Stimulated activated CD8-positive, alpha-beta memory T cell treated with anti-CD3 and anti-CD28 coated beads, Interleukin-4, amount 100 ng/mL, for 4 hours (primary cell): ENCODE measurements around the gene SERPINH1.
"Not testable (repeated sequence)": the region's sequence is repeated elsewhere in the genome, so short reads cannot be mapped to it uniquely, and the experiment has no call there.

Experiments
- DNase-seq, 2 donors: peaks; one replicate each; pipeline ENCODE4 v3.0.0-alpha.2; 2020; ENCODE audit warnings: low read depth in 2 of 2, low spot score in 1 of 2

Gene SERPINH1

DNA sequence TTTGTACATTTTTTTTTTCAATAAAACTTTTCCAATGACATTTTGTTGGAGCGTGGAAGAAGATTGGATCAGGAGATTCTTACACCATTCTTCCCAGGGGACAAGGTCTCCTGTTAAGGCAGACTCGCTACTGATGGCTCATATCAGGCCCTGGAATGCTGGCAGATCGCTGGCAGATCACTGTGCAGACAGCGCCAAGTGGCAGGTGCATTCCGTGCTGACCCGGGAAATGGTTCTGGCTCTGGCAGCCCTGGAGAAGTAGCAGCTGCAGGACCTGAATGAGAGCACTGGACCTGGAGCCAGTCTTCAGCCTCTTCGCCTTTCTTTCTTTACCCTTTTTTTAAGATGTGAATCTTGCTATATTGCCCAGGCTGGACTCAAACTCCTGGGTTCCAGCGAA lies 10.7 kb downstream of the SERPINH1 start:
- no peak for DNase-seq

DNA sequence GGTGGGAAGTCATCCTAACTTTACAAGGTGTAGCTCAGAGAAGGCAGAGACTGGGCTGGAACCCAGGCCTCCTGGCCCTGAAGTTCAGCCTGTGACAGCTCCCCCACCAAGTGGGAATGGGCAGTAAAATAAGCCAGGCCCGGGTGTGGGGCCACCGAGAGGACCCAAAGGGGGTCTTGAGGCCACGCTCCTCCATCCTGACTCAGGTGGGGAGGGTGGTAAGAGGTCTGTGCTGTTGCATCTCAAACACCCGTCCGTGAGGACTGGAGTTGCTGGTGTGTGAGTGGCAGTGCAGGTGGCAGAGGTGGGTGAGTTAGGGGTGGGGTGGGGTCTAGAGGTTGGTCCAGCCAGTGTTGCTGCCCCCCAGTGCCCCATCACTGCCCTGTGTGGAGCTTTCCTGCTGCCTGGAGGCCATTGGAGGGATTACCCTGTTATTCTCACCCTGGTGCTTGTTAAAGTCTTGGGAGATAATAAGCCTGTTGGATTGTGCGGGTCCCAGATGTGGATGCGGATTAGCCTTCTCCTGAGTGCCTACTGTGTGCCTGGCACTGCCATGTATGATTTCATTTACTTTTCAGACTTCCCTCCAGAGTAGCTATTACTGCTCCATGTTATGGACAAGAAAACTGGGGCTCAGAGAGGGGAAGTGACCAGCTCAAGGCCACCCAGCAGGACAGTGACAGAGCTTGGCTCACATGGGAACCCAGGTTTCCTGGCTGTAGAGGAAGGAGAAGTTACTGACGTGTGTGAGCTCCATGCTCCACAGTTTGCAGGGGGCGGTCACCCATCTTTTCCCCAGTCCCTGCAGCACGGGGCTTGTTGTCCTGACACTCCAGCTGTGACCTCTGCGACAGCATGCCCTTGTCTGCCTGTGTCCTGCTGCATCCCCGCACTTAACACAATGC lies 12.9 kb downstream of the SERPINH1 start:
- DNase-seq: no peak

DNA sequence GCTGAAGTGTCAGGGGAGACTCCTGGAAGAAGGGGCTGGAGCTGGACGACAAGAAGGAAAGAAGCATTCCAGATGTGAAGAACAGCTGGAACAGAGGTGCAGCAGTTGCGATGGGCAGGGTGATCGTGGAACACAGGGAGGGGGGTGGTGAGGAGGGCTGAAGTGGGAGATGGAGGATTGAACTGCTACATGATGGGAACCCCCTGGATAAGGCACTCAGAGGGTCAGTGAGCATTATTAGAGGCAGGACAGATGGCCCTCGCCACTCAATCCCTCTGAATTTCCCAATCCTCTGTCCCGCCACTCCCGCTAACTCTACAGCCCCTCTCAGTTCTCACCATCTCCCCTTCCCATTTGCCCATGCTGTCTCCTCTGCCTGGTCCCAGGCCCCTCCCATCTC lies 14.0 kb downstream of the SERPINH1 start:
- no peak for DNase-seq

DNA sequence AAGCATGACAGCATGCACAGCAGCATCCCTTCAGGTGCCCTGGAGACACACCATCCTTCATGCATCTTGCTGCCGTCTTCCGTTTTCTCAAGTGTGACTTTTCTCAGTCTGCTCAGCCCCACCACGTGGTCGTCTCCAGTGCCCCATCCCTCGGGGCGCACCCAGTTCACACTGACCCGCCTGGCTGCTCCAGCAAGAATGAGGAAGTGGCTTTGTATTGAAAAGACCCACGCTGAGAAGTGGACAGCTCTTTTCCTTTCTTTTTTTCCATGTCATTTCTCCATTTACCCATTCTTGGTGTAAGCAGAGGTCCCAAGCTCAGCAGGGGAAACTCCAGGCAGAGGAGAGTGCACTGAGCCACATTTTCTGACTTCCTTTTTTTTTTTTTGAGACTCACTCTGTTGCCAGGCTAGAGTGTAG lies 14.5 kb downstream of the SERPINH1 start:
- no peak for DNase-seq

DNA sequence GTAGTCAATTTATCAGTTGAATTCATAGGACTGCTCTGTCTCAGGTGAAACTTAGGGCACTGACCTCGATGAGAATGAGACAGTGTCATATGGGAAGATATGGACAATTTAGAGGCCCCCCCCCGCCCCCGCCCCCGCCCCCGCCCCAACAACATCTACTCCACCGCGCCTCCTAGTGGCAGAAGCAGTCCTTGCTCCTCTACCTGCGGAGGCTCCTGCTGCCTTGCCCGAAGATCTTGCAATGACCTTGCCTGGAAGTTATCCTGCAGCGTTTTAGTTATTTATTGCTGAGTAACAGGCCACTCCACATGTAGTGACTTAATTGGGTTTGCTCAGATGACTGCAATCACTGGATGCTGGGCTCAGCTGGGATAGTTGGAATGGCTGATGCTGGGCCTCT lies 15.2 kb downstream of the SERPINH1 start:
- peak in 1 of 2 donors; percentile 32 for DNase-seq

DNA sequence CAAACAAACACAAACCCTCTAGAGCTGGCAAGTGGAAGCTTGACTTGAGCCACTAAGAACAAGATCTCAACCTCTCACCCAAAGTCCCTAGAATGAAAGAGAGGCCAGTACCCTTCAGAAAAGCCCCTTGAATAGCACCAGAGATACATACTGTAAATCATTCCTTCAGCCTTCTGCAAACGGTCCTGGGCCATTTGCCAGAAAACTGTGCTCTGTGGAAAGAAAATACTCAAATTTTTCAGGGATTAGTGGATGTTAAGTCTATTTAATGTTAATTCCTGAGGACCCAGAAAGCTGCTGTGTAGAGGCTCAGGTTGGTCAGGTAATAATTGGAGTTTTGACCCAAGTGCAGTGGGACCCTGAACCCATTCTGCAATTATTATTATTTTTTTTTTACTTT lies 16.9 kb downstream of the SERPINH1 start:
- DNase-seq: no peak

DNA sequence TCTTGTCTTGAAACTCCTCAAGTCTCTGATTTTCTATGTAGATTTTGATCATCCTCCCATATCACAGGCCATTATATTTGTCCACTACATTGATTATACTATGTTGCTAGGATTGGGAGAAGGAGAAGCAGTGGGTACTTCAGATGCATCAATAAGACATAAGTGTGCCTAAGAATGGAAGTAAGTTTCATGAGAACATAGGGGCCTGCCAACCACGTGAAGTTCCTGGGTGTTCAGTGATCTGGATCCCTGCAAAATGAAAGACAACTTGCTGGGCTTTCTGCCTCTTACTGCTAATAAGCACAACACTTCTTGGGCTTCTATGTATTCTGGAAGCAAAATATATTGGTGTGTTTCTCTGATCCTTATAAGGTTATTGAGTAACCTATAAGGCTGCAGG lies 17.8 kb downstream of the SERPINH1 start:
- no peak for DNase-seq

DNA sequence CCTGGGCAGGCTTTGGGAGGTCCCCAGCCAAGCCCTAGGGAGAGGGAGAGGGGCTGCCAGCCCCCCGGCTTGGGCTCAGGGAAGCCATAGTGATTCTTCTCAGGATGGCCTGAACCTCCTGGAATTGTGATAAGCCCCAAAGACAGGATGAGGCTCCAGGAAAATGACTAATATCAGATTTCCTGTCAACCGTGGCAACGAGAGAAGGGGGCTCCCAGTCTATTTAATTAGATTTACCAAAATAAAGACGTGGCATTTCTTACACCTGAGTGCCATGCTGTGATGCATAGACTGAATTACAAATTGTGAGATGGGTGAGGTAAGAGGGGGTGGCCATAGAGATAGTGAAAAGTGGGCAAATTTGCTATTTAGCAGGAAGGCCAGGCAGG lies 20.4 kb downstream of the SERPINH1 start:
- no peak for DNase-seq

DNA sequence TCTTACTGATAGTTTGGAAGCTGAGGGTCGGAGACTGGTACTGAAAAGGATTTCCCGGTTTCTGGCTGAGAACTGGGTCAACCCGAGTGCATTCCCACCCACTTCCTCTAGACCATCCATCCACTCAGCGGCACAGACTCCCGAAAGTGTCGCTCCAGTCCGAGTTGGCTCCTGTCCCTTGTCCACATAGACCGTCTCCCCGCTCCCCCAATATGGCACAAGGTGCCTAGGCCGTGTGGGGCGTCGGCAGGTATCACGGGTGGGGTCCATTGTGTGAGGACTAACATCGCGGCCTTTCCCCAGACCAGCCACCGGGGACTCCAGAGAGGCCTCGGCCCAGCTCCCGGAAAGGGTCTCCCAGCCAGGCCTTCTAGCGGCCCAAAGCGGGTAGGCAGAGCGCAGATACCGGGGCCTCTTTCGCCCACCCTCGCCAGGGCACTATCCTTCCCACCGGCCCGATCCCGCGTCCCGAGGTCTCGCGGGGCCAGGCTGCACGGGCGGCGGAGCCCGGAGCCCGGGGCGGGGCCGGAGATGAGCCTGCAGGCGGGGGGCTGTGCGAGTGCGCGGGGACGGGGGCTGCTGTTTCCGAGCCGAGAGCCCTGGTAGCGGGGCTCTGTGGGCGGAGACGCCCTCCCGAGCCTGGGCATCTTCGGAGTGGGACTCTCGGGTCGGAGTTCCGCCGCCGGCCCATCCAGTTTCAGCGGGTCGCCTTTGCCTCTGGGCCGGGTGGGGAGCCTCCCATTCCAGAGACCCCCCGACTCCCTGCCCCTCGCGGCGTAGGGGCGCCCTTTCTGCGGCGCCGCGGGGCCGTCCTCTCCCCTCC lies 21.1 kb downstream of the SERPINH1 start:
- DNase-seq: peak in 1 of 2 donors; percentile 8

DNA sequence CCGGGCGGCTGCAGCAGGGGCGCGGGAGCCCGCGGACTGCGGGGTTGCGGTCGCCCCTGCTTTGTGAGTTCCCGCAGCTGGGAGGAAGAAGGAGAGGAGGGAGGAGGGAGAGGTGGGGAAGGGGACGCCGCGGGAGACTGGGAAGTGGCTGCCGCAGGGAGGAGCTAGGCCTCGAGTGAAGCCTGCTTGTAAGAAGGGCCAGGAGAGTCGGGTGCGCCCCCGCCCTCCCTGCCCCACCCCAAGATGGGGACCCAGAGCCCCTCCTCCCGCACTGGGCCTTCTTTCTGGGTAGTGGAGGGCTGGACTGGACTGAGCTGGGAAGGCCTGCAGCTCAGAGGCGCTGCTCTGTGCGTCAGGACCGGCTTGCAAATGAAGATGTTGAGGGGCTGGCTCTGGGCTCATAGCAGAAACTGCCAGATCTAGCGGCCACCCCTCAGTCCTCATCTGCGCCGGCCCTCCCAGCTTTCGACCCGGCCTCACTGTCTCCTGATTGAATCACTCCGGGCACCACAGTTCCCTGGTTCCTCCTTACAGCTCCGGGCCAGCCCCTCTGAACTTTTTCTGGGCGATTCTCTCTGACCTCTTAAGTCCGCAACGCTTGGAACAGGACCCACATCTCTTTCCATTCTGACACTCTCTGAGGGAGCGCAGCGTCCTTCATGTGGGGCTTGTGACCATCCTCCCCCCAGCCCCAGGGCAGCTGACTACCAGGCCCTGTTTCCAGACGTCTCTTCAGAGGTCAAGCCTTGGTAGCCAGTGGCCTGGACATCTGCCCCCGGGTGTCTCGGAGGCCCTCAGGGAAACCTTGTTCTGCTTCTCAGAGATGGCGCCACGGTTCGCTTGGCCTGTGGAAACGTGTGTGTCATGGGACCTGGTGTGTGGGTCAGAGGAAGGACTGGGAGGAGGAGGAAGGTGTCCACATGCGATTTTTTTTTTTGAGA lies 21.9 kb downstream of the SERPINH1 start:
- DNase-seq: no peak

DNA sequence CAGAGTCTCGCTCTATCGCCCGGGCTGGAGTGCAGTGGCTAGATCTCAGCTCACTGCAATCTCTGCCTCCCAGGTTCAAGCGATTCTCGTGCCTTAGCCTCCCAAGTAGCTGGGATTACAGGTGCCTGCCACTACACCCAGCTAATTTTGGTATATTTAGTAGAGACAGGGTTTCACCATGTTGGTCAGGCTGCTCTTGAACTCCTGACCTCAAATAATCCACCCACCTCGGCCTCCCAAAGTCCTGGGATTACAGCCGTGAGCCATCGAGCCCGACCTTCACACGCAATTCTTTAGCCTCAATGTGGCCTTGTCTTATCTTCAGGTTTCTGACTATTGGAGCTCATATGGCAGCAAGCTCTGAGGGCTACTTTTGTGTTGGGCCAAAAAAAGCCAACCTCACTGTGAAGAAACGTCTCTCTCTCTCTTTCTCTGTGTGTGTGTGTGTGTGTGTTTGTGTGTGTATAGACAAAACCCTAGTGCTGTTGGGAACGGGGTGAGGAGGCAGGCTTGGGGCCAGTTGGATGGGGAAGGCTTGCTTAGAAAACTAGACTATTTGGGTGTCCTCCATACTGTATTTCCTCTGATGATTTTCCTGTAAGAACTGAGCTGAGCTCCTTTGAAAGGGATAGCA lies 22.7 kb downstream of the SERPINH1 start:
- not testable (repeated sequence) for DNase-seq

DNA sequence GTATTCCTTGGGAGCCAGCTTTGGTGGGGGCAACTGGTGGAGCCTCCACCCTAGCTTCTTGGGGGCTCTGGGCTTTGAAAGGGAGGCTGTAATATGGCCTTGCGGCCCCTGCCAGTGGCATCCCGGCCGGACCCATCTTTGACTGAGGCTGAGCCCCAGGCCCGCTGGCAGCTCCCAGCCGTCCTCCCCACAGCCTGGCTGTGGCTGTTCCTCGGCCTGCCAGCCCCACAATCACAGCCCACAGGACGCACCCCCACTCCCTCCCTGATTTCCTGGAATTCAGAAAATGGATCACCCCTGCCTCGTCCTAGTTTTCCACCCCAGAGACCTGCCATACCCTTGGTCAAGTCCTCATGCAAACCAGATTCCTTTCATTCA lies 23.2 kb downstream of the SERPINH1 start:
- DNase-seq: no peak

DNA sequence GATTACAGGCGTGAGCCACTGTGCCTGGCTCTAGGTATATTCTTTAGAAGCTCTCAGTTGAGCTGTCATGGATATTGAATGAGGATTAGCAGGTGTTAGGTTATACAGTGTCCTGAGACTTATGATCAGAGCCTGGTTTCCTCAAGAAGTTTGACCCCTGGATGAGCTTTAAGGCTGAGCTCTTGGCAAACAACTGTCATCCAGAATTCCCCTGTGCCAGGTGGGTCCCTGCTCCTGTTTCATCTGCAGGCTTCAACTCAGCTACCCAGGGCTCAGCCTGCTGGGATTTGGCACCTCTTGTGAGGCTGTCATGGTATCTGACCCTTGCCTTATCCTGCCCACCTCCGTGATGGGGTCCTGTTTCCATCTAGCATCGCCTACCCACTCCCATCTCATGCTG lies 24.3 kb downstream of the SERPINH1 start:
- DNase-seq: no peak

DNA sequence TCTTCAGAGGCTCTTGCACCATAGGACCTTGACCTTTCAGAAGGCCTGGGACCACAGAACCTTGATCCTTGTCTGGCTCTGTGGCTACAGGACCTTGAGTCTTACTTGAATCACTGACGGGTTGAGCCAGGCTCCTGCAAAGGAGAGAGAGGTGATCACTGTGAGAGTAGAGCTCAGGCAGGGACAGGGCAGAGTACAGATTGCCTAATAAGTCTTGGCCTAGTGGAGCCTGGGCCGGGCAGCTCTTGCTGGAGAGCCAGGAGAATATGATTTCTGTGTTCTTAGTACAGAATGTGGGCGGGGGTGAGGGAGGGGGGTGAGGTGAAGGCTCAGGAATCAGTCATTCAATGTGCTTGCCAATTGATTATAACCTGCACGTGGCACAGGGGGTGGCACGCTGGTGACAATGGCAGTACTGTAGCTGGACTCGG lies 26.0 kb downstream of the SERPINH1 start:
- DNase-seq: no peak

DNA sequence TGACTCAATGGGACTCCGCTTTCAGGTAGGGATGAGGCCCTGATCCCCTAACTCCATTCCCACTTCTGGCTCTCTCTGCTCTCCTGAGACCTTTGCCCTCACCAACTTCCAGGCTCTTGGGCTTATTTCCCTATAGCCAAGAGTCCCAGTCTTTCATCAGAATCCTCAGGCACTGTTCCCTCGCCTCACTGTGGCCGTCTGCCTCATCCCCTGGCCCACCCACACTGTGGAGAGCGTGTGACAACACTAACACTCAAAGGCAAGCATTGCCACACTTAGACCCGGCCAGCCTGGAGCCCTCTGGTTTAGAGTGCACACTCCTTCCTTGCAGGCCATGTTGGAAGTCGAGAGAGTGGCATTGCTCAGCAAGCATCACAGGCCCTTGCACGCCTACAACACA lies 27.0 kb downstream of the SERPINH1 start:
- no peak for DNase-seq

DNA sequence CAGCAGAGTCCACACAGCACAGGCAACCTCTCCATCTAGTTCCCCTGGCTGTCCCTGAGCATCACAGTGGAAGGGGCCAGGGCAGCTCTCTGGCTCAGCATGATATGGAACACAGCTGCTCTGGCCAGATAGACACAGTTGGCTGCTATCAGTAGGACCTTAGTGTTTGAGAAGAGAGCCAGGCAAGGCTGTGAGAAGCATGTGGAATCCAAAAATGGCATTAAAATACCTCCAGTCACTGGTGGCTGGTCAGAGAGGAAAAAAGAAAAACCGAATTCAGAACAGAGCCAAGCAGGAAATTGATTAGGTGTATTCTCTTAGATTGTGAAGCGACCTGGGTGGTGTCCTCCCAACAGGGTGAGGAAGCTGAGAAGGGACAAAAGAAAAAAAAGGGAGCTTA lies 27.9 kb downstream of the SERPINH1 start:
- no peak for DNase-seq

DNA sequence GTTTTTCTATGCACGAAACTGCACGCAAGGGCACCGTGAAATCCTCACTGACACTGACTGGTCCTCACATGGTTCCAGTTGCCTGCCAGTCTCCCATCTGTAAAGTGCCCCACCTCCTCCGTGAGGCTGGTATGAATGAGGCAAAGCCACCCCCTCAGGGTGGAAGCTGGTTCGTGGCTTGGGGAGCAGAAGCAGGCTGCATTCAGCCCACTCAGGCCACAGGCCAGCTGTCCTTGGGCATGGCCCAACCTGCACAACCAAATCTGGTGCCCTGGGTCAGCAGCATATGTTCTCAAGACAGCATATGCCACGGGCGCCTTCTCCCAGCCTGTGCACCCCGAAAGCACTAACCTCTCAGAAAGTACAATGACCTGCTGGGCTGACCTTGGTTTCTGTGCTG lies 29.3 kb downstream of the SERPINH1 start:
- no peak for DNase-seq

DNA sequence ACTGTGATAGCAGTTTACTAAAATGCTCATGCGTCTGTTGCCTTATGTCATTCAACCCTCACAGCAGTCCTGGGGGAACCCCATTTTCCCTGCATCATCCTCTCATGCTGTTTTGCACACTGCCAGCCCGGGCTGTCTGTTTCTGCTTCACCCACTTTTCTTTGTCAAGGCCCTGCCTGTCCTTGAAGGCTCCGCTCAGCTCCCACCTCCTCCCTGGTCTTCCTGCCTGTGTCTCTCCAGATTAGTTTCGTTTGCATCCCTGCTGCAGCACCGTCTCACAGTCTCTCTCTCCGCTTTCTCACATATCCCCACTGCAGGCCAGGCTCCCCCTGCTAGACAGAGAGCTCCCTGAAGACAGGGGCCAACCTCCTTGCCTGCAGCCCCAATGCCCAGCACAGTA lies 29.9 kb downstream of the SERPINH1 start:
- DNase-seq: no peak

DNA sequence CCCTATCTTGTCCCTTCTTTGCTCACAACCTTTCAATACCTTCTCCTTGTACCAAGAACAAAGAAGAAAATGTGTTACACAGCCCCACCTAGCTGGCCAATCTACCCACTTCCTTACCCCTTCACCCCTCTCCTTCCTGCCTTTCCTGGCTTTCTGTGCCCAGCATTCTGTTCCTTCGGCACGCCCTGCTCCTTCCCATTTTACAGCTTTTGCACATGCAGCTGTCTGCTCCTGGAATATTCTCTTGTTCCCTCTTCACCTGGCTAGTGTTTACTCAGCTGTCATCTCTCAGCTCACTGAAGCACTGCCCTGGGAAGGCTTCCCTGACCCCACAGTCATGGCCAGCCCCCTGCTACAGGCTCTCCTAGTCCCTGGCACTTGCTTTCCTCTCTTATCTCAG lies 30.7 kb downstream of the SERPINH1 start:
- no peak for DNase-seq

DNA sequence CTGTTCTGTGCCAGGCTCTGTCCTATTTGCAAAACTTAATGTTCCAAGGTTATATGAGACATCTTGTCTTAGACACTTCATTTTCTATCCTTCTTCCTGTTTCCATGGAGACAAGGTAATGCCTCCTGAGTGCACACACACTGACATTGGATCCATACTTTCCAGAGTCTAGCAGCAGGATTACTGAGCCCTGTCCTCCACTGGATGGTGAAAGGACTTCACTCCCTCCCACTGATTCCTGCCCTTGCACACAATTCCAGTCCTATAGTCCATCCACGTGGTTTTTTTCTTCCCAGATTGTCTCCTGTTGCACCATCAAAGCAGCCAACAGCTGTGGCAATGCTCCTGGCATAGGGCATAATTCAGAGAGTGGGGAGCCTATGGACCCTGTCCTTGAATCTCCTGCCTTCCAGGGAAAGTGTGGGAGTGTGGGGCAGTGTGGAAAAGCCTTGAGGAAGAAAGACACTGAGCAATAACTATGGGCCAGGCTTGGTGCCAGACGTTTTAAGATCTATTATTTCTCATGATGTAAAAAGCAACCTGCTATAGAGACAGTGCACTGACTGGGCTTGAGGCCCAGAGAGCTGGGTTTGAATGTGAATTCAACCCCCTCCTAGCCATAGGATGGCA lies 31.3 kb downstream of the SERPINH1 start:
- DNase-seq: no peak
